Activated naive CD8-positive, alpha-beta T cell treated with anti-CD3 and anti-CD28 coated beads, Interleukin-2, amount 50 U/mL, for 16 hours (primary cell): ENCODE results near the gene AKAP6.

ENCODE experiments used
- DNase-seq: peaks from one replicate; pipeline ENCODE4 v3.0.0-alpha.2; 2020; ENCODE audit warnings: low read depth, low spot score

AKAP6 gene

DNA sequence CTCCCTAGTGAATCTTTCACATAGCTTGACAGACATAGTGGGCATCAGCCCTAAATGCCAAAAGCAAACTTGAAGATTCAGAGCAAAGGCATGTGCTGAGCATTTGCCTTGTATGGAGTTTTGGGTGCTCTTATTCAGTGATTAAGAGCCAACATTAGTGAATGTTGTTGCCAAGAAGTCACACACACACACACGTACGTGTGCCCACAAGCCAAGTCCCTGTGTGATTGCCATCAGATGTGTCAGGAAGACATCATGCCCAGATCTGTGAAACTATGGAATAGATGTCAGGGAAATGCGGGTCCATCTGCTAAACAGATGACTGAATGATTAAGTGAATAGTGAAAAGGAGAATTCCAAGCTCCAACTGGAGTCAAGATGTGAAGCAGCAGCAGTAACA, 149.0 kb downstream of the AKAP6 start:
- DNase-seq, result no peak

DNA sequence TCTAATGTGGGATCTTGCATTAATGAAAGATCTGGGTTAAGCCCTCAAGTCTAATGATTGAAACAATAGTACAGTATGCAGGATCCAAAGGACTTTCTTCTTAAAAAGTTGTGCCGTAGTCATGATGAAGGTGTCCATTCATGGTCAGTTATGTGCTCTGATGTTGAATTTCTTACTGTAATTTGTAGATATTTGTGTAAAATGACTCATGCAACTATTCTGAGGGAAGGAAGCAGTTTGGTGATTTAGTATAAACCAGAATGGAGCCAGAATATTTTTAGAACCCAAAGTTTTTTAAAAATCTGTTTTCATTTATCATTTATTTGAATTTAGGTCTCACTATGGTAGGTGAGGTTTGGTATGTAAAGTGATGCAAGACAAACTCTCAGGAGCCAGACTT, 151.2 kb downstream of the AKAP6 start:
- DNase-seq, result no peak

DNA sequence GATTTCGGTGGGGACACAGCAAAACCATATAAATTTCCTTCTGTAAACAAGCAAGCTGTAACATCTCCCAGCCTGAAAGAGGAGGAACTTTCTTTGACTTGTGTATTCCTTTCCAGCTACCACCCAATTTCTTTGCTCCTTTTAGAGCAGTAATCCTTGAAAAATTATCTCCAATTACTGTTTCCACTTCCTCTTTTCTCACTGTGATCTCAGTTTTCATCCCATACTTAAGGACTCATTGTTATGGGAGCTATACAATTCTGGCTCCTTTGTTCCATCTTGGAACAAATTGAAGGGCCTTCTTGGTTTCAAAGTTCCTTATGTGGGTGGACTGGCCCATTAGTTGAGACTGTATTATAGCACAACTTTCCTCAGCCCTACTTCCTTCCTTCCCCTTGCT, 152.6 kb downstream of the AKAP6 start:
- no peak for DNase-seq

DNA sequence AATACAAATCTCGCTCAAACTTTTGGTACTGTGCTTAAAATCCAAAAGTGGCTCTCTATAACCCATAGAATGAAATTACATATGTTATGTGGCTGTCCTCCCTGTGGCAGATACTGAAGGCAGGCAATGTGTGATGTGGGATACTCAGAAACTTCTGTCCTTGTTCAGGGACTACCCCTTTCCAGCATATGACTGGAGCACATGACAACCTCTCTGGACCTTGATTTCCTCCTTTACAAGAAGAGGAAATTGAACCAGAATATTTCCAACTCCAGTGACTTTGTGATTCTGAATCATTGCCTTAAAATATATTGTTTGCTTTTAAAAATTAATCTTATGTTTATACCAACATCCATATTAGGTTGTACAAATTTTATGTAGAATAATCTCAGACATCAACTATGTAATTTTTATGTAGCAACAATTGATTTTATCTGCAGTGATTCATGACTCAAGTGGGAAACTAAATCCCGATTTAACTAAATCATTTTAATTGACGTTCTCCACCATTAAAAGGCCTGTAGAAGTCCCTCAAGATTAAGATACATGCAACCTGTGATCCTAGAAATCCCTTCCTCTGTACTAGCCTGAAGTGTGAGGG, 162.4 kb downstream of the AKAP6 start:
- DNase-seq, result no peak

DNA sequence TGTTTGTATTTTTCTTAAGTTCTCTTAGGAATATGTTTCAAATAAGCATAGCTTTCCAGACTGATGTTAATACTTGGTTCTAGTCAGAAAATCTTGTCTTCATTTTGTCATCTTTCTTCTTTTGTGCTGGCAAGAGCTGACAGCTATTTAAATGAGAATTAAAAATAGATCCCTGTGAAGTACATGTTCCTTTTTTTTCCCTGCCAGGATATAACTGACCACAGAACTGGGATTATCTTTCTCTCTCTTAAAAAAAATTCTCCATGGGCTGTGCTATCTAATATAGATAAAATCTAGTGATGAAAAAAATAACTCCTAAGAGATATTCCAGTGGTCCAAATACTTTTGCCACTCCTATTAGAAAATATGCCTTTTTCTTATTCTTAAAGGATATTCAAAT, 163.4 kb downstream of the AKAP6 start:
- no peak for DNase-seq

DNA sequence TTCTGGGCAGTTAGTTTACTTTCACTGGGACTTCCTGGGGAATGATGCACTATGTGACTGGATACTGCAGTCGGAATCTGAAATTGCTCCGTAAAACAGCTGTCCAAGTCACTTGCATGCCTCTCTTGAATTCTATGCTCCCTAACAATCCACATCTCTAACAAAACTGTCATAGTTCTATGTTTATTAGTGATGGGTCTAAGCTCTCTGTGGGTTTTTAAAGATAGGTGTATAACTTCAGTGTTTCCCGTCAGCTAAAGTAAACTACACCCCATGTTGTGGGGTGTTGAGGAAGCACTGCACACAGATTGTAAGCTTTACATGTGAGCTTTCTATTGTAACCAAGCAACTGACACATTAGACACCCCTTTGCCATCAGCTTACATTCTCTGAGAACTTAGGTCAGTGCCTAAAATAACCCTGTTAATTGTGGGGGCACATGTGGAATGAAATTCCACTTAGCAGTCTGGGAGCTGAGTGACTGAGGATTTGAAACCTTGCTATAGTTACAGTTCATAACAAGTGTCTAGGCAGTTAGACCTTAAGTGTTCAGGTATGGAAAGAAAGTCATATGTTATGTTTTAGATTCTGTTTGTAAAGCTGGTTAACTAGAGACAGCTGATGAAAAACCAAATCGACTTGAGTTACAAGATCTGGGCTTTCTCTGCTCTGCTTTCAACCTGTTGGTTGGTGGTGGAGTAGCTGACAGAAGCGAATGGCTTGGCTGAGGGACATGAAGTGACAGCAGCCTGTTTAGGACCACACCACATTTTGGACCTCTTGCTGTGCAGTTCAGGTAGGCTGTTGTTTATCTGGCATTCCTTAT, 165.7 kb downstream of the AKAP6 start:
- no peak for DNase-seq

DNA sequence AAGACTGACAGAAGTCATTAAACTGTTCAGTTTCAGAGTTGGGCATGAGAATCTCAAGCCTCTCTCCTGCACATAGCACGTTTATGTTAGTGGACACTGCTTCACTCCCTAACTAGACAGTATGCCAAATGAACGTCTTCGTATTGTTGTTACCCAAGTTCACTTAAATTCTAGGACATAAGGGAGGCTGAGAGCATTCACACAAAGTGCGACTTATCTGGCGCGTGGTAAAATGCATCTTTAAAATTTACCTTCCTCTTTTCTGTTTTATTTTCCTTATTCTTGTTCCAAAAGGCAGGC, 166.3 kb downstream of the AKAP6 start:
- DNase-seq, result no peak

DNA sequence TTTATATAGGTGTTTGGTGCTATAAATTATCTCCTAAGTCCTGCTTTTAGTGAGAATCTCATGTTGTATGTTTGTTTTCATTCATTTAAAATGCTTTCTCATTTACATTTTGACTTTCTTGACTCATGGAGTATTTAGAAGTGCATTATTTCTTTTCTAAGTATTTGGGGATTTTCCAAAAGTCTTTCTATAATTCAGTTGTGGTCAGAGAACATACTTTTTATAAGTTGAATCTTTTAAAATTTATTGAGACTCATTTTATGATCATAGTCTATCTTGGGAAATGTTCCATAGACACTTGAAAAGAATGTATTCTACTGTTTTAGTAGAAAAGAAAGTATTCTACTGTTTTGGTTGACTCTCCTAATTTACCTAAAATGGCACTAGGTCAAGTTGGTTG, 168.2 kb downstream of the AKAP6 start:
- DNase-seq, result no peak

DNA sequence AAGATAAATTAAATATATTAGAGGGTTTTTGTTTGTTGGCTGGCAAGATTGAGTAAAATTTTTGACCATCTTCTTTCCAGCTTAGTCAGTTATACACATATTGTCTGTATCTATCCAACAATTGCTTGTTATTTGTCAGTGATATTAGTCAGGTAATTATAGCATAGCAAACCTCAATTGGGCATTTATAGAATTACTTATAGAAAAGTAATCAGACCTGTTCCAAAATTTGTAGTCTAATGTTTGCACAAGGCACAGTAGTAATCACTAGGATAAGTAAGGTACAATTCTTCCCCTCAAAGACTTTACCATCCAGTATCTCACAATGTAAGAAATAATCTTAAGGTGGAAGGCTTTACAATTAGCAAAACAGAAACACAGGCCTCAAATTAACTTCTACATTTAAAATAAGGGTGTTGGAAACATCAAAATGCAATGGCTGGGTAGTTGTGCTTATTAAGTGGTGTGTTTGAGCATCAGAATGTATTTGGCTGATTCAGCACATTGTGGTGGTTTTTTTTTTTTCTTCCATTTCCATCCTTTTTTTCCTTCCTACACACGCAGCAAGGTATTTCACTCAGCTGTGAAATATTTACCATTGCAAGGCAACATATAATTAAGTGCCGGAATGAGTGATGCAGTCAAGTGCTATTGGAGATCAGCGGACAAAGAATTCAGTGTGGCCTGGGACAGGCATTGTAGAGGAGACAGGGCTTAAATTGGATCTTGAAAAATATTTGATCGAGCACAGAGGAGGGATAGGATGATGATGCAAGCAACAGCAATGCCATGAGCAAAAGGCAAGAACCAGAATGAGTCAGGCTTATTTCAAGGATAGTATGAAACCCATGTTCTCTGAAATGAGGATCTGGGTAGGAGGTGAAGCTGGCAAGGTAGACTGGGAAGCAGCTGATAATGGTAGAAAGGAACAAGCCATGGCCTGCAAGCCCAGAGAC, 178.2 kb downstream of the AKAP6 start:
- no peak for DNase-seq

DNA sequence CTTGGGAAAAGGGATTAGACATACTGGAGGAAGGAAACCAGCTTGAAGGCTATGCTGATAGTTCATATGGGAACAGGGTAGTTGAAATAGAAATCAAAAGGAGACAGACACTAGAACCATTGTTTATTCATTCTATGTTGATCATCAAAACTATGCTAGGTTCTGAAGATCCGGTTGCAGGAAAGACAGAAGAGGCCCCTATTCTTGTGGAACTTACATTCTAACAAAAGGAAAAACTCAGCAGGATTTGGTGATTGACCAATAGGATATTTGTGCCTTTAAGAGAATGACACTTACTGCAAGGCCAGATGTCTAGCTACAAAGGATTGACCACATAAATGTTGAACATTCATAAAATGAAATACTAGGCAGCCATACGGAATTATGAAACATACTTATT, 179.2 kb downstream of the AKAP6 start:
- DNase-seq, result no peak

DNA sequence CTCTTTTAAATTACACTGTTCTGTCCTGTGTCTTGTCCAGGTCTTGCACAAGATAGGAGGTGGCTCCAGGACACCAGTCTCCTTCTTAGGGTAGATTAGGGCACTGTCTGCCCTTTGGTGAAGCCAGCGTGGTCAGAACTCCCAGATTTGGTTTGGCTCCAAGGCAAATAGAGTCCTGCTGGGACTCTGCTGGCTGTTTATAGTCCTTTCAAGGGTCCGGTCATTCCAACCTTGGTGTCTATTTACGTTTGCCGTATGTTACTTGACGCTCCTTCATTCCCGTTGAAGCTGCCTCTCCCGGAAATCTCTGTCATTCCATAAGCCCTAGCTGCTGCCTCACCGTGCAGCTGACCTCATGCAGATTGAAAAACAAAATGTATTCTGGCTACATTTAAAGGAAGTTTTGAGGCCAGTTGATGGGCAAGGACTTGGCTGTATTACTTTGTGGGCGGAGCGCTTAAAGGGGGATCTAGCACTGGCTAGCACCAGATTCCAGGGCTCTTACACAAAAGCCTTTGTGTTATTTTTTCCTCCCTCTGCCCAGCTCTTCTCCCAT, 180.6 kb downstream of the AKAP6 start:
- DNase-seq, result no peak

DNA sequence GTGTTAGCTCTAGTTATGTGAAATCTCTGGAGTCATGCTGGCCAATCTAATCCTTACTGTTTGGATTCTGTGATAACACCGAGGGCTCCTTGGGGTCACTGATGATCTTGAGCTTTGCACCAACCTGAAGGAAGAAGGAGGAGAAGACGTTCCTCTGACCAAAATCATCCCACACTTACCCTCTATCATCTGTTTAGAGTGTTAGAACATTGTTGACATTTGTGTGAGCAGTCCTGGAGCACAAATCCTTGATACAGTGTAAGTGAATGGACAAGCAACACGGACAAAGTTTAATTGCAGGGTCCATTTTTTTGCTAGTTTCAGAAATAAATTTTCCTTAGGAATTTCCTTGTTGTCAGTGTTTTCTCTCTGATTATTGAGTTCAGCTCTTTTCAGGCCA, 181.7 kb downstream of the AKAP6 start:
- no peak for DNase-seq

DNA sequence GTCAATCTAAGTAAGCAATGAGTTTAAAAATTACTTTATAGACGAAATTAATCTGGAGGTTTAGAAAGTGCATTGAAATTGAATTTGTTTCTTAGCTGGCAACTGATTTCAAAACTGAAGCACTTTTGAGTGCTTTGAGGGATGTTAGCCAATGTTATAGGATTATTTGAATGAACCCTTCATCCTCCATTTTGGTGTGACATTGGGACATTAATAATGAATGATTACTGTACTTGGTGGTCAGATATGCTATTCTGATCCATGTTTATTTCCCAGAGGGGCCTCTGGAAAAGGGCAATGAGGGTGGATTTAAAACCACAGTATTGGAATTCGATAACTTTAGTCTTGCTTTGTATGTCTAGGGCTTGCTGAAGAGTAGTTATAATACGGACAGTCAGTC, 183.2 kb downstream of the AKAP6 start:
- no peak for DNase-seq

DNA sequence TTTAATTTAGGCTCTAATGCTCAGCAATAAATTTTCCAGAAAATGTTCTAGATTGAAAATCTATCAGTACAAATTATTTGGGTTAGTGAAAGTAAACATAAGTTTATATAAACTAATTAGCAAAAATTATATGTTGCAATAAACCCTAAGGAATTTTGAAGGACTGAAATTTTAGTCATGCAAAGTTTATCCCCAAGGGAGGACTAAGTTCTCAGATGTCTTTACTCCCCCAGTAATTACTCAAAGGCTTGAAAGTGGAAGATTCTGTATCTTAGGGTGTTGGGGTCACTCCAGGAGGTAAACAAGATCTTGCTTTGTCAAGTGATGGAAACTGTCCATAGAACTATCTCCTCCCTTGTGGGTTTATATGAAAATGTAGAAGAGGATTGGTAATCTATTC, 183.7 kb downstream of the AKAP6 start:
- no peak for DNase-seq

DNA sequence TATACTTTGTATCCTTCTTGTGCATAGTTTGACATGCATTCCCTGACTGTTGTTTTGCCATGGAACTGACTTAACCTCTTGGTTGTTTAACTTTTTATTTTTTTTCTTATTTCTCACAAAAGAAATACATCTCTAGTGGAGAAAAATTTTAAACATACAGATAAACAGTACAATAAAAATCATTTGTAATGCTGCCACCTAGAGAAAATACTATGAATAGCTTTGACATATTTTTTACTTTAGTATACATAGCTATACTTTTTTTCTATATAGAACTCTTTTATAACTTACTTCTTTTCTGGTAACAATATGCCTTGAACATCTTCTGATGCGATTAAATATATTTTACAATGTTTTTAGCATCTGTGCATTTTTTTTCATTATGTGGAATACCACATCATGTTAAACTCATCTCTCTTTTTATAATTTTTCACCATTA, 184.5 kb downstream of the AKAP6 start:
- DNase-seq, result no peak

DNA sequence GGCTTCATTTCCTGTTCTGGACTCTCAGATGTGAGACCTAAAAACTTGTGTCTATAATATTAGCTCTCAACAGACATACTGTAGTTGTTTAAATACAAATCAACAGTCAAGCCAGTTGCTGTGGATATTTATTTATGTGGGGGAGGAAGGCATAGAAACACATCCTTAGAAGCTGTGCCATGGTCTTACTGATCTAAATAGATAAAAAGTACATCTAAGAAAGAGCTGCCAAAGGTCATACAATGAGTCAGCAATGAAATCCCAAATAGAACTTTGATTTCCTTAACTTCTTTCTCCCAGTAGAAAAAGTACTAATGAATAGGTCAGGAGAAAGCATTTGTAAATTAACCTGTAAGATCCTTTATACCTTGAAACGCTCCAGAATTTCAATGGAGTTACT, 185.1 kb downstream of the AKAP6 start:
- DNase-seq, result no peak

DNA sequence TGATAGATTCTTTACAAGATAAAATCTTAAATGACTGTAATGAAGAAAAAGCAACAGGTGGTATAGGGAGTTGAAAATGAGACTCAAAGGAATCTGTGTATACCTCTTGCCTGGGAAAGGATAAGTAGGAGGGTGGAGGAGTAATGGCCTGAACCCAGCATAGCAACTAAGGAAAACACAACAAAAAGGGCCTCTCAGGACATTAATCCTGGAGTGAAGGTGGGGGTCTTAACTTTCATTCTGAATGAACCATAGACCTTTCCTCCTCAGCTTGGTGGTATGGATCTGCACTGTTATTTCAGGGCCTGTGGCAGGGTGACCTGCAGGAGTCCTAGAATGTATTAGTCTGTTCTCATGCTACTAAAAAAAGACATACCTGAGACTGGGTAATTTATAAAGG, 185.6 kb downstream of the AKAP6 start:
- DNase-seq, result no peak

DNA sequence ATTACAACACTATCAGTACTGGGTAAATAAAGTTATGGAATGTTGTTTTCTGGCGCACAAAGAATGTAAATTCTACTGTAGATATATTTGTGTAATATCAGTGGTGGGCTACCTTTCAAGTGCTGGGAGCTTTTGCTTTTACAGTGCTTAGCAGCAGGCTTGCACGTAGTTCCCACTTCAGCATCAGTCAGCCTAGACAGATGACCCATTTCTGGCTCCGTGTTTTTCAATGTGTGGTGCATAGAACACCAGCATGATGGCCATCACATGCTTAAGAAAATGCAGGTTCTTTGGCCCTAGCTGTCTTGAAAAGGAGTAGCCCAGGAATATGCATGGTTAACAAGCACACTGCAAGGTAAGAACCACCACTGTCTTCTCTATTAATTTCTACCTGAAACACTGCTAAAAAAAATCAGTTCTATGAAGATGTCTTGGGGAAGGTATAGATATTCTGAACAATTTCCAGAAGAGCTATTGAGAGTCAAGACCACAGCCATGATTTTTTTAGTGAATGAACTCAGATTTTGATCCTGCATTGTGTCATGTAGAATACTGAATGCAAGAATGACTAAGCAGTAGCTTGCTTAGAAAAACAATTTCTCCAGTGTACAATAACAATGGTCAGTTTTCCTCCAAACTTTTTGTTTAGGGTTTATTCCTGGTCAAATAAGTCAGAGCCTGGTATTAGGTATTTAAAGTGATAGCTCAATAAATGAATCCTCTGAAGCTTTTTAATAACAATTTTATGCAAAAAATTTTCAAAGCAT, 195.7 kb downstream of the AKAP6 start:
- no peak for DNase-seq

DNA sequence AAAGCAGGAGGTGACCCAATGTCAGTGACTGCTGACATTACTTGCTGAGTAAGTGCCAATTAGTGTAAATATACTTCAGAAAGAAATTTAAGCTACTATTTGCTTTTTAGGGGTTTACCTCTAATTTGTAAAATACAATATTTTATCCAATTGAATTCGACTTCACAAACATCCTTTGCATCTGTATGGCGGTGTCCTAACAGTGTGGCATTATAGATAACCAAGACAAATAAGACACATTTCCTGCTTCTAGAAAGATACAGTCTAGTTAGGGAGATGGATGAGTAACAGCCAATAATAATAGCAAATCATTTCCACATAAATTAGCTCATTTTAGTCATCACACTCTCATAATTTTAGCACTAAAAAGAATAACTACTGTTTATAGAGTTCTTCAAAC, 196.5 kb downstream of the AKAP6 start:
- no peak for DNase-seq

DNA sequence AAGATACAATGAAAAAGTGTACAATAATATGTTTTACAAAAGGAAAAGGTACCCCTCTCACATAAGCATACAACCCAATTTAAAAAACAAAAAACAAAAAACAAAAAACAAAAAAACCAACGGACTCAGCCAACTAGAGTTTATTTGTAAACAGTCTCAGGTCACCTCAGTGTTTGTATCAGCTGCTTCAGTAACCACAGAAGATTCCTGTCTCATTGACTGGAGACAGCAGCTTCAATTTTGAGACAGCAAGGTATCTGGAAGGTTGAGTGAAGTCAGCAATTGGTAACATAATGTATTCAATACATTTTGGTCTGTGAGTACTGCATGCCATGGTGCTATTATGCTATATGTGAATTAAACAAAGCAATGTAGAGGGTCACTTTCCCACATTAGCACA, 201.7 kb downstream of the AKAP6 start:
- no peak for DNase-seq

DNA sequence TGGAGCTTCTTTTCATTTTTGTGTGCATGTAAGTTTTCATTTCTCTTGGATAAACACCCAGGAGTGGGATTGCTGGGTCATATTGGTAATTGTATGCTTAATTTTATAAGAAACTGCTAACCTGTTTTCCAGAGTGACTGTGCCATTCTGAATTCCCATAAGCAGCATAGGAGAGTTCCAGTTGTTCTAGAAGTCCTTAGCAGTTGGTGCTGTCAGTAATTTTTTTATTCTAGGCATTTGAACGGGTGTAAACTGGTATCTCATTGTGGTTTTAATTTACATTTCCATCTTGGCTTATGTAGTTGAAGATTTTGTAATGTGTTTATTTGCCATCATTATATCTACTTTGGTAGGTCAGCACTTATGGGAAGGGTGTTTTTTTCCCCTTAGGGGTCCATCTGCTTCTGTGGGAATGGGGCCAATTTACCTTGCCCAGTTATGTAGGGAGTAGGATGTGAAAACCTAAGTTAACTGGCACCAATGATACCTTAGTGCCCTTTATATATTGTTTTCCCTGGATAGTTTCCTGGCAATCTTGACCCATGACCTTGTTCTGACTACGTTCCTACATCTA, 202.9 kb downstream of the AKAP6 start:
- DNase-seq, result no peak
